GM18526 (cell line): ENCODE measurements around the gene ZNF664.

Experiments
- POLR2A ChIP-seq: IDR thresholded peaks from 3 replicates; pipeline ENCODE4 v1.6.1; 2011; ENCODE audit not compliant: insufficient read length; ENCODE audit errors: extremely low read depth

Gene ZNF664

GRCh38 chr12:123972457-123973401 is at the start of gene ZNF664, which contains the start of gene CCDC92:
ZNF664 (plus strand) TSS chr12:123973215; CDS start chr12:124012145, 38,930 bp downstream.
CCDC92 (minus strand) TSS chr12:123972831; CDS start chr12:123944305, 28,526 bp downstream.
- peak; percentile 66 for TF ChIP-seq POLR2A

GRCh38 chr12:123923927-123924326 is 49.1 kb upstream of the ZNF664 start:
- no peak for TF ChIP-seq POLR2A

GRCh38 chr12:123924539-123924938 is 48.5 kb upstream of the ZNF664 start:
- TF ChIP-seq POLR2A = no peak

GRCh38 chr12:123928274-123928865 is 44.6 kb upstream of the ZNF664 start:
- TF ChIP-seq POLR2A = no peak

- TF ChIP-seq POLR2A = no peak
Observed at GRCh38 chr12:123928897-123929296, 44.1 kb upstream of the ZNF664 start.

- TF ChIP-seq POLR2A = no peak
Observed at GRCh38 chr12:123929946-123930583, 43.0 kb upstream of the ZNF664 start.

- TF ChIP-seq POLR2A = no peak
Observed at GRCh38 chr12:123931686-123932321, 41.2 kb upstream of the ZNF664 start.

- no peak for TF ChIP-seq POLR2A
Observed at GRCh38 chr12:123933214-123933613, 39.8 kb upstream of the ZNF664 start.

GRCh38 chr12:123934016-123934620 is 38.9 kb upstream of the ZNF664 start:
- TF ChIP-seq POLR2A = no peak

GRCh38 chr12:123934829-123935228 is 38.2 kb upstream of the ZNF664 start:
- TF ChIP-seq POLR2A = no peak

- TF ChIP-seq POLR2A = no peak
Observed at GRCh38 chr12:123935956-123936355, 37.1 kb upstream of the ZNF664 start.

- TF ChIP-seq POLR2A = no peak
Observed at GRCh38 chr12:123936471-123936870, 36.5 kb upstream of the ZNF664 start.

GRCh38 chr12:123936956-123937706 is 35.9 kb upstream of the ZNF664 start:
- no peak for TF ChIP-seq POLR2A
